ENCODE results near the gene LRRC4. TPM values are rescaled to one million over a fixed set of nuclear protein-coding genes. Genes with fewer than 3 reads are reported as not detected.

LRRC4 gene
- polyA plus RNA-seq, 1 of the 3 experiments (the other 2 are of a cell fraction) = 0.44 TPM

GRCh38 chr7:127979728-127980126 is 51.5 kb downstream of the LRRC4 start:
- H3K9me2 ChIP-seq = no peaks in the 10 kb centered on the region
- H2AFZ ChIP-seq (ENCODE audit: low read depth) = no peak overlapping the region
- CTCF ChIA-PET = interaction anchor here (0.6 to 3.0 kb wide), 4 partner anchors 18 to 230 kb away, joined by 3 to 10 read pairs (median 3); no protein-coding TSS in a partner anchor
- no peak overlapping the region for H3K4me2 ChIP-seq
- peaks cover 8% of the 10 kb centered on the region for H3F3A ChIP-seq (replicated peaks; ENCODE audit: insufficient read depth)
- H3K9ac ChIP-seq = no peak overlapping the region
- TF ChIP-seq FOXJ3 (CRISPR knock-in tag; IDR thresholded peaks at IDR 0.05) (no peak), NRF1 (IDR thresholded peaks at IDR 0.05; ENCODE audit: low read depth, low read length) (no peak), GATA2 (CRISPR knock-in tag; IDR thresholded peaks at IDR 0.05) (no peak), GABPA (IDR thresholded peaks at IDR 0.05; ENCODE audit: low read depth) (no peak), MXI1 (IDR thresholded peaks at IDR 0.05; ENCODE audit: low read depth, low read length) (no peak), NFIC (IDR thresholded peaks at IDR 0.05; ENCODE audit: borderline replicate concordance) (no peak)
- TF ChIP-seq, protein P1, sequence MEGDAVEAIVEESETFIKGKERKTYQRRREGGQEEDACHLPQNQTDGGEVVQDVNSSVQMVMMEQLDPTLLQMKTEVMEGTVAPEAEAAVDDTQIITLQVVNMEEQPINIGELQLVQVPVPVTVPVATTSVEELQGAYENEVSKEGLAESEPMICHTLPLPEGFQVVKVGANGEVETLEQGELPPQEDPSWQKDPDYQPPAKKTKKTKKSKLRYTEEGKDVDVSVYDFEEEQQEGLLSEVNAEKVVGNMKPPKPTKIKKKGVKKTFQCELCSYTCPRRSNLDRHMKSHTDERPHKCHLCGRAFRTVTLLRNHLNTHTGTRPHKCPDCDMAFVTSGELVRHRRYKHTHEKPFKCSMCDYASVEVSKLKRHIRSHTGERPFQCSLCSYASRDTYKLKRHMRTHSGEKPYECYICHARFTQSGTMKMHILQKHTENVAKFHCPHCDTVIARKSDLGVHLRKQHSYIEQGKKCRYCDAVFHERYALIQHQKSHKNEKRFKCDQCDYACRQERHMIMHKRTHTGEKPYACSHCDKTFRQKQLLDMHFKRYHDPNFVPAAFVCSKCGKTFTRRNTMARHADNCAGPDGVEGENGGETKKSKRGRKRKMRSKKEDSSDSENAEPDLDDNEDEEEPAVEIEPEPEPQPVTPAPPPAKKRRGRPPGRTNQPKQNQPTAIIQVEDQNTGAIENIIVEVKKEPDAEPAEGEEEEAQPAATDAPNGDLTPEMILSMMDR (IDR thresholded peaks at IDR 0.05) = no peak
- TF ChIP-seq, protein P2, sequence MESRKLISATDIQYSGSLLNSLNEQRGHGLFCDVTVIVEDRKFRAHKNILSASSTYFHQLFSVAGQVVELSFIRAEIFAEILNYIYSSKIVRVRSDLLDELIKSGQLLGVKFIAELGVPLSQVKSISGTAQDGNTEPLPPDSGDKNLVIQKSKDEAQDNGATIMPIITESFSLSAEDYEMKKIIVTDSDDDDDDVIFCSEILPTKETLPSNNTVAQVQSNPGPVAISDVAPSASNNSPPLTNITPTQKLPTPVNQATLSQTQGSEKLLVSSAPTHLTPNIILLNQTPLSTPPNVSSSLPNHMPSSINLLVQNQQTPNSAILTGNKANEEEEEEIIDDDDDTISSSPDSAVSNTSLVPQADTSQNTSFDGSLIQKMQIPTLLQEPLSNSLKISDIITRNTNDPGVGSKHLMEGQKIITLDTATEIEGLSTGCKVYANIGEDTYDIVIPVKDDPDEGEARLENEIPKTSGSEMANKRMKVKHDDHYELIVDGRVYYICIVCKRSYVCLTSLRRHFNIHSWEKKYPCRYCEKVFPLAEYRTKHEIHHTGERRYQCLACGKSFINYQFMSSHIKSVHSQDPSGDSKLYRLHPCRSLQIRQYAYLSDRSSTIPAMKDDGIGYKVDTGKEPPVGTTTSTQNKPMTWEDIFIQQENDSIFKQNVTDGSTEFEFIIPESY (IDR thresholded peaks at IDR 0.05; ENCODE audit: borderline replicate concordance, low read depth) = no peak
- H3K36me3 ChIP-seq (replicated peaks in 1 of 2; ENCODE audit: control insufficient read depth in 1 of 2, insufficient read depth in 2 of 2, low read length in 1 of 2) = peaks cover 13 to 31% of the 10 kb centered on the region in 2 experiments
- DNase-seq = no peak
- H3K9me3 ChIP-seq = no peaks in the 10 kb centered on the region
- no peaks in the 10 kb centered on the region for H4K20me1 ChIP-seq (ENCODE audit: insufficient read depth)
- no peak overlapping the region for H3K27ac ChIP-seq (ENCODE audit: low read depth in 2 of 2, low read length in 1 of 2)
- H3K27me3 ChIP-seq (ENCODE audit: insufficient read depth) = no peaks in the 10 kb centered on the region
- POLR2A ChIA-PET = no interaction called here
- H3K79me2 ChIP-seq (ENCODE audit: insufficient read depth) = no peaks in the 10 kb centered on the region; the same call in 1 of the 2 replicates
- no peak overlapping the region for H3K4me3 ChIP-seq (ENCODE audit: low read depth in 2 of 2, low read length in 1 of 2)
- peaks cover 0 to 12% of the 10 kb centered on the region in 2 experiments; a peak in 1 of 4 replicates for H3K4me1 ChIP-seq (ENCODE audit: control insufficient read depth in 1 of 2, insufficient read depth in 2 of 2, low read depth in 1 of 2, low read length in 1 of 2)

DNA sequence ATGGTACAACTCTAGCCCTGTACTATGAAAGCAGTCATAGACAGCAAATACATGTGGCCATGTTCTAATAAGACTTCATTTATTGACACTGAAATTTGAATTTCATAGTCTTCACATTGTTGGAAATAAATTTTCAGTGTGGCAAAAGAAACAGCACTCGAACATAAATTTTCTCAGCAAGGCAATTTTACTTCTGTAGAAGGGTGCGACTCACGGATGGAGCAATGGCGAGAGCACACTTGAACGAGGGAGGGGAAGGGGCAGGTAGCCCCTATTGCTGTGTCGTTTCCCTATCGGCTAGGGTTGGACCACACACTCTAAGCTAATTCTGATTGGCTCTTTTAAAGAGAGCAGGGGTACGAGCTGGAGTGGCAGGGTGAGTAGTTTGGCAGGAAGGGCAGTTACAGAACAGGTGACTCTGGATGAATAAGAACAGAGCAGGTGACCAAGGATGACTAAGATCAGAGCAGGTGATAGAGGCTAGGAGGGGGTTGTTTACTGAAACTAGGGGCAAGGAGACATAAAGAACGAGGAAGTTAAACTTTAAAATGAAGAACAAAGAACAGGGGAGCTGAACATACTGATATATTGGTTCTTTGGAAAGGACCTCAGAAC is 52.0 kb downstream of the LRRC4 start:
- WGBS (ENCODE audit: low lambda C conversion rate) = 97% methylated on average over 9 of the region's 9 CpGs
- Histone ChIP-seq H3K9me2 (no peaks in the 10 kb centered on the region), H4K20me1 (ENCODE audit: insufficient read depth) (no peaks in the 10 kb centered on the region), H3K27me3 (ENCODE audit: insufficient read depth) (no peaks in the 10 kb centered on the region), H3K9me3 (no peaks in the 10 kb centered on the region), H3K36me3 (replicated peaks in 1 of 2; ENCODE audit: control insufficient read depth in 1 of 2, insufficient read depth in 2 of 2, low read length in 1 of 2) (peaks cover 13 to 31% of the 10 kb centered on the region in 2 experiments), H3F3A (replicated peaks; ENCODE audit: insufficient read depth) (peaks cover 8% of the 10 kb centered on the region), H3K4me1 (ENCODE audit: control insufficient read depth in 1 of 2, insufficient read depth in 2 of 2, low read depth in 1 of 2, low read length in 1 of 2) (peaks cover 0 to 10% of the 10 kb centered on the region in 2 experiments; a peak in 1 of 4 replicates), H3K79me2 (ENCODE audit: insufficient read depth) (no peaks in the 10 kb centered on the region; the same call in 1 of the 2 replicates), H3K4me3 (ENCODE audit: low read depth in 2 of 2, low read length in 1 of 2) (no peak overlapping the region), H3K4me2 (no peak overlapping the region), H2AFZ (ENCODE audit: low read depth) (no peak overlapping the region), H3K27ac (ENCODE audit: low read depth in 2 of 2, low read length in 1 of 2) (no peak overlapping the region), H3K9ac (no peak overlapping the region)
- ChIA-PET POLR2A (no interaction called here), CTCF (interaction anchor here (0.8 to 1.1 kb wide), 3 partner anchors 17 to 40 kb away, joined by 3 to 5 read pairs (median 3); no protein-coding TSS in a partner anchor)
- no peak for DNase-seq
- TF ChIP-seq SIN3A (IDR thresholded peaks at IDR 0.05; ENCODE audit: borderline replicate concordance, low read depth, low read length) (no peak), RAD21 (IDR thresholded peaks at IDR 0.05; ENCODE audit: low read length) (no peak), SMC3 (IDR thresholded peaks at IDR 0.05; ENCODE audit: low read depth, low read length) (no peak), GATA2 (CRISPR knock-in tag; IDR thresholded peaks at IDR 0.05) (no peak), FOXJ3 (CRISPR knock-in tag; IDR thresholded peaks at IDR 0.05) (no peak), JUND (IDR thresholded peaks at IDR 0.05) (no peak), YY1 (IDR thresholded peaks at IDR 0.05; ENCODE audit: low read depth) (no peak), MEF2A (IDR thresholded peaks at IDR 0.05; ENCODE audit: borderline replicate concordance, low read depth) (no peak), POLR2AphosphoS5 (IDR thresholded peaks at IDR 0.05; ENCODE audit: low read depth, low read length) (no peak), RXRA (IDR thresholded peaks at IDR 0.05; ENCODE audit: borderline replicate concordance, low read depth) (no peak), NRF1 (IDR thresholded peaks at IDR 0.05; ENCODE audit: low read depth, low read length) (no peak), CHD2 (IDR thresholded peaks at IDR 0.05; ENCODE audit: low read length, partially characterized antibody) (no peak)
- TF ChIP-seq, protein P3, sequence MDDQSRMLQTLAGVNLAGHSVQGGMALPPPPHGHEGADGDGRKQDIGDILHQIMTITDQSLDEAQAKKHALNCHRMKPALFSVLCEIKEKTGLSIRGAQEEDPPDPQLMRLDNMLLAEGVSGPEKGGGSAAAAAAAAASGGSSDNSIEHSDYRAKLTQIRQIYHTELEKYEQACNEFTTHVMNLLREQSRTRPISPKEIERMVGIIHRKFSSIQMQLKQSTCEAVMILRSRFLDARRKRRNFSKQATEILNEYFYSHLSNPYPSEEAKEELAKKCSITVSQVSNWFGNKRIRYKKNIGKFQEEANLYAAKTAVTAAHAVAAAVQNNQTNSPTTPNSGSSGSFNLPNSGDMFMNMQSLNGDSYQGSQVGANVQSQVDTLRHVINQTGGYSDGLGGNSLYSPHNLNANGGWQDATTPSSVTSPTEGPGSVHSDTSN (IDR thresholded peaks at IDR 0.05) = no peak
- TF ChIP-seq, protein P4, sequence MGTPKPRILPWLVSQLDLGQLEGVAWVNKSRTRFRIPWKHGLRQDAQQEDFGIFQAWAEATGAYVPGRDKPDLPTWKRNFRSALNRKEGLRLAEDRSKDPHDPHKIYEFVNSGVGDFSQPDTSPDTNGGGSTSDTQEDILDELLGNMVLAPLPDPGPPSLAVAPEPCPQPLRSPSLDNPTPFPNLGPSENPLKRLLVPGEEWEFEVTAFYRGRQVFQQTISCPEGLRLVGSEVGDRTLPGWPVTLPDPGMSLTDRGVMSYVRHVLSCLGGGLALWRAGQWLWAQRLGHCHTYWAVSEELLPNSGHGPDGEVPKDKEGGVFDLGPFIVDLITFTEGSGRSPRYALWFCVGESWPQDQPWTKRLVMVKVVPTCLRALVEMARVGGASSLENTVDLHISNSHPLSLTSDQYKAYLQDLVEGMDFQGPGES (IDR thresholded peaks at IDR 0.05; ENCODE audit: low read depth, low read length) = no peak
- TF ChIP-seq, protein P1 (IDR thresholded peaks at IDR 0.05) = no peak
